ENCODE measurements around the gene ERMAP. TPM values are rescaled to one million over a fixed set of nuclear protein-coding genes. Genes with fewer than 3 reads are reported as not detected.

ERMAP gene
- total and polyA plus RNA-seq, 9 of the 15 experiments (the other 6 are each of a cell fraction or from before 2014, with no cell fraction given) = 8.0 to 31.4 (median 22.5) TPM

GRCh38 chr1:42873670-42874069, 56.7 kb downstream of the ERMAP start (continued):
- TF ChIP-seq TOE1 (IDR thresholded peaks at IDR 0.05; ENCODE audit: borderline replicate concordance) = no peak
- TF ChIP-seq TOE1 (CRISPR knock-in tag; IDR thresholded peaks at IDR 0.05; ENCODE audit: borderline replicate concordance, low read depth) = no peak
- TF ChIP-seq ARID1B (IDR thresholded peaks at IDR 0.05) = peak; percentile 84
- TF ChIP-seq TFE3 (CRISPR knock-in tag; IDR thresholded peaks at IDR 0.05) = no peak
- no peak; the same call in 1 of the 2 replicates for TF ChIP-seq NBN (IDR thresholded peaks at IDR 0.05; ENCODE audit: low read depth)
- no peak for TF ChIP-seq SRF (CRISPR knock-in tag; IDR thresholded peaks at IDR 0.05)
- TF ChIP-seq ZNF140 (CRISPR knock-in tag; IDR thresholded peaks at IDR 0.05) = no peak
- peak; percentile 70 for TF ChIP-seq TCF3 (CRISPR knock-in tag; IDR thresholded peaks at IDR 0.05)
- no peak for TF ChIP-seq ZNF280A (IDR thresholded peaks at IDR 0.05; ENCODE audit: low read depth, partially characterized antibody)
- no peak for TF ChIP-seq ARID2 (IDR thresholded peaks at IDR 0.05)
- TF ChIP-seq SREBF2 (CRISPR knock-in tag; IDR thresholded peaks at IDR 0.05) = no peak
- TF ChIP-seq HCFC1 (IDR thresholded peaks at IDR 0.05; ENCODE audit: low read depth, low read length) = no peak
- no peak for TF ChIP-seq ZNF57 (CRISPR knock-in tag; IDR thresholded peaks at IDR 0.05)
- no peak for TF ChIP-seq MTA1 (IDR thresholded peaks at IDR 0.05; ENCODE audit: borderline replicate concordance)
- no peak for TF ChIP-seq ZFX (CRISPR knock-in tag; IDR thresholded peaks at IDR 0.05)
- TF ChIP-seq KAT8 (IDR thresholded peaks at IDR 0.05; ENCODE audit: low read depth) = no peak
- TF ChIP-seq XRCC3 (IDR thresholded peaks at IDR 0.05) = no peak
- no peak for TF ChIP-seq SNIP1 (IDR thresholded peaks at IDR 0.05; ENCODE audit: low read depth)
- TF ChIP-seq HDAC2 (IDR thresholded peaks at IDR 0.05) = peak; percentile 82; the same call in 1 of the 2 replicates
- TF ChIP-seq KLF1 (tag; IDR thresholded peaks at IDR 0.05) = no peak
- peak in 1 of 2 experiments; percentile 80; a peak in 2 of 4 replicates for TF ChIP-seq RCOR1 (IDR thresholded peaks at IDR 0.05; ENCODE audit: borderline replicate concordance in 1 of 2, low read depth in 2 of 2, low read length in 2 of 2)
- TF ChIP-seq FOXJ2 (tag; IDR thresholded peaks at IDR 0.05) = no peak
- no peak for TF ChIP-seq HNRNPH1 (optimal IDR thresholded peaks at IDR 0.05; ENCODE audit: low read depth, low read length)
- TF ChIP-seq POLR3A (IDR thresholded peaks at IDR 0.05; ENCODE audit: borderline replicate concordance, extremely low read depth, insufficient read depth, insufficient read length) = no peak
- TF ChIP-seq BRF1 (IDR thresholded peaks at IDR 0.05; ENCODE audit: borderline replicate concordance, extremely low read depth, insufficient read length) = no peak
- TF ChIP-seq, protein P1, sequence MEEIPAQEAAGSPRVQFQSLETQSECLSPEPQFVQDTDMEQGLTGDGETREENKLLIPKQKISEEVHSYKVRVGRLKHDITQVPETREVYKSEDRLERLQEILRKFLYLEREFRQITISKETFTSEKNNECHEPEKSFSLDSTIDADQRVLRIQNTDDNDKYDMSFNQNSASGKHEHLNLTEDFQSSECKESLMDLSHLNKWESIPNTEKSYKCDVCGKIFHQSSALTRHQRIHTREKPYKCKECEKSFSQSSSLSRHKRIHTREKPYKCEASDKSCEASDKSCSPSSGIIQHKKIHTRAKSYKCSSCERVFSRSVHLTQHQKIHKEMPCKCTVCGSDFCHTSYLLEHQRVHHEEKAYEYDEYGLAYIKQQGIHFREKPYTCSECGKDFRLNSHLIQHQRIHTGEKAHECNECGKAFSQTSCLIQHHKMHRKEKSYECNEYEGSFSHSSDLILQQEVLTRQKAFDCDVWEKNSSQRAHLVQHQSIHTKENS (CRISPR knock-in tag; IDR thresholded peaks at IDR 0.05) = no peak
- TF ChIP-seq KDM1A (IDR thresholded peaks at IDR 0.05) = peak; percentile 72 to 82

Data from K562 (cell line).